22Rv1 (cell line): ENCODE data around the gene PDSS1.

Source experiments
- H3K27ac ChIP-seq: fragments of 450-650 bp; 2 replicates; pipeline ENCODE4 v1.5.1; 2017
- CTCF ChIP-seq: fragments of 450-650 bp; IDR thresholded peaks from 2 replicates; pipeline ENCODE4 v1.5.1; 2017; ENCODE audit warnings: mild to moderate bottlenecking
- ZFX ChIP-seq: fragments of 450-650 bp; IDR thresholded peaks from 2 replicates; pipeline ENCODE4 v1.6.1; 2017; ENCODE audit warnings: antibody characterized with exemption, borderline replicate concordance

The PDSS1 gene

DNA sequence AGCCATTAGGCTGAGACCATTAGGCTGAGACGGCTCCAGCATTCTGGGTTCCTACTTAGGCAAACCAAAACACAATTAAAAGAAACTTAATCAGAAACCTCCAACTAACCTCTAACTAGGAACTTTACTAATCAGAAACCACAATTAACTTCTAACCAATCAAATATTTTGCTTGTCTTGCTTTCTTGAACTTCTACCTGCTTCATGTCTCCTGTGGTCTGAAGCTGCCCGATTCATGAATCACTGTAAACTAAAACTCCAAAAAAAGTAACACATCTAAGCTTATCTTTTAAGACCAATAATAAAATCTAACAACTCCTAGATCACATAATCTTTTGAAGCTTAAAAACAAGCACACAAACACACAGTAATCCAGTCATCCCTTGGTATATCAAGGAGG lies 76.1 kb downstream of the PDSS1 start:
- no peak overlapping the region for H3K27ac ChIP-seq
- no peak for TF ChIP-seq ZFX
- TF ChIP-seq CTCF = no peak

- H3K27ac ChIP-seq = no peak overlapping the region
- TF ChIP-seq CTCF (no peak), ZFX (no peak)
Observed at GRCh38 chr10:26776258-26776657, 78.8 kb downstream of the PDSS1 start.

DNA sequence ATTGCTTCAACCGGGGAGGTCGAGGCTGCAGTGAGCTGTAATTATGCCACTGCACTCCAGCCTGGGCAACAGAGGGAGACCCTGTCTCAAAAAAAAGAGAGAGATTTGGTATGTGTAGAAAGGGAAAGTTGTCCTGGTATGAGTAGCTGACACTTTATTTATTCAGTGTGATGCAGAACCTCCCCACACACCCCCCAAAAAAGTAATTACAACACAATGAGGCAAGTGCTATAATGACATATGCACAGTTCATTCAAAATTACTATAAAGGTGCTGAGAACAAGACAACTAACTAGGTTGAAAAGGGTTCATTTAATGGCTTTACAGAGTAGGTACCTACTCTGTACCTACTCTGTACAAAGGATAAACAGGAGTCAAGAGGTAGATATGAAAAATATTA lies 80.2 kb downstream of the PDSS1 start:
- TF ChIP-seq CTCF (no peak), ZFX (no peak)

DNA sequence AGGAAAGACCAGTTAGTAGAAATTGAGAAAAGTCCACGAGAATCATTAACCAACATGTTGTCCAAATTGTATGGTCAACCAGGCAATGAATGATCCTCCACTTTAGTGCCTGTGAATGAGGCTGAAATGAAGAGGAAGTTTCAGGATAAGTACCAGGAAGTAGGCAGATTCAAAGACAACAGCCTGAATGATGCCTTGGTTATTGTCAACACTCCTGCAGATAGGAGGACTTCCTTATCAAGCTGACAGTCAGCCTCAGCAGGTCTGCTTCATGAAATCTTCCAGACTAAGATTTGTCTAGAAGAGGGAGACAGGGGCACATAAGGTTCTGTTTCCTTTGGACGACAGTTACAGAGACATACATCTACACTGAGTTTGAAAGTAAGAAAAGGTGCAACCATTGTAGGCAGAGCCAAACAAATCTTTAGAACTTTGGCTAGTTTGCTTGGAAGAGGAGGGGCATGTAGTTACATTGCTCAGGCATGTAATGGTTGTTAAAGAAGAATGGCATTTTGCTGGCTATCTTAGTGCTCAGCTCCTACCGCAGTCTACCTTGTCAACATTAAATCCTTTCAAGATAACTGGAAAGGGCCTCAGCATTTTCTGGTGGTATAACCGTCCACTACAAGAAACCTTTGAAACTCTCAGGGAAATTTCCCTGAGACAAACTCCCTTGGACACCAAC lies 81.8 kb downstream of the PDSS1 start:
- no peak overlapping the region for H3K27ac ChIP-seq
- TF ChIP-seq CTCF (no peak), ZFX (no peak)

More for the DNA sequence above, 80.2 kb downstream of the PDSS1 start:
- H3K27ac ChIP-seq = no peak overlapping the region

DNA sequence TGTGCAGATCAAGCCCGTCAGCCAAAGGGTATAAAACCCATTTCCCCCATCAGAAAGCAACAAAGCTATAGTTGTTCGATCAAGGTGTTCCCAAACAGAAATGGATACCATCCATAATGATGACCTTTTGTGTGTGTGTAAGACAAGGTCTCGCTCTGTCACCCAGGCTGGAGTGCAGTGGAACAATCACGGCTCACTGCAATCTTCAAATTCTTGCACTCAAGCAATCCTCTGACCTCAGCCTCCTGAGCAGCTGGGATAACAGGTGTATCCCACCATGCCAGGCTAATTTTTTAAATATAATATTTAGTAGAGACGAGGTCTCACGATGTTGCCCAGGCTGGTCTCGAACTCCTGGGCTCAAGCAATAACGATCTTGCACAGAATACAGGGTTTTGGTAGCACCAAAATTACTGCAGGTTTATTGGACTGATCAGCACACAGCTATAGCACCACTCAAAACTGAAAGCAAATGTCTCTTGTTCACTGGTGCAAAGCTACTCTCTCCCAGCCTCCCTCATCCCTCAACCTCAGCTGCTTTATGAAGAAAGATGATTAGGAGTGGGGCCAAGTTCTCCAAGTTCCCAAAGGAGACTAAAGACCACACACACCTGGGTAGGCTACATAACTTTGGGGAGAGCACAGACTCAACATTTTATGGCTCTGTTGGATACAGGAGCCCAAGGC lies 82.7 kb downstream of the PDSS1 start:
- no peak overlapping the region for H3K27ac ChIP-seq
- TF ChIP-seq ZFX = no peak
- TF ChIP-seq CTCF = no peak

GRCh38 chr10:26780793-26781601 lies 83.5 kb downstream of the PDSS1 start:
- TF ChIP-seq CTCF (no peak), ZFX (no peak)
- H3K27ac ChIP-seq = no peak overlapping the region
